Heart right ventricle (tissue), 16 donors: ENCODE results near the gene PSME4. TPM values are rescaled to one million over a fixed set of nuclear protein-coding genes. Genes with fewer than 3 reads are reported as not detected.

Experiments
- ATAC-seq, 8 donors: fragments of 200-7000 bp; cut with Tn5 transposase; one replicate each; pipeline ENCODE4 v1.9.1; 2020; ENCODE audit warnings: mild to moderate bottlenecking in 8 of 8, moderate library complexity in 8 of 8, moderate number of reproducible peaks in 1 of 8
- DNase-seq, 2 donors: peaks; one replicate each; pipeline ENCODE4 v3.0.0-alpha.2; 2020
- H3K27ac ChIP-seq, 10 donors: fragments of 200-600 bp; sonication (generic) in 2 of 10; one replicate each; pipeline versions ENCODE4 v1.5.0 to v1.8.0; 2020 to 2022; ENCODE audit warnings: mild to moderate bottlenecking in 3 of 10
- H3K27me3 ChIP-seq, 7 donors: fragments of 200-600 bp; one replicate each; pipeline ENCODE4 v1.8.0; 2021 to 2022; ENCODE audit warnings: mild to moderate bottlenecking in 2 of 7
- H3K36me3 ChIP-seq, 9 donors: fragments of 200-600 bp; sonication (generic) in 1 of 9; one replicate each; pipeline versions ENCODE4 v1.5.0 to v1.8.0; 2020 to 2022; ENCODE audit warnings: mild to moderate bottlenecking in 2 of 9
- H3K4me1 ChIP-seq, 9 donors: fragments of 200-600 bp; sonication (generic) in 1 of 9; one replicate each; pipeline versions ENCODE4 v1.5.0 to v1.8.0; 2020 to 2022; ENCODE audit warnings: mild to moderate bottlenecking in 4 of 9
- H3K4me3 ChIP-seq, 10 donors: fragments of 200-600 bp; sonication (generic) in 2 of 10; one replicate each; pipeline versions ENCODE4 v1.5.0 to v1.8.0; 2020 to 2022; ENCODE audit warnings: mild to moderate bottlenecking in 7 of 10, moderate library complexity in 2 of 10
- H3K9me3 ChIP-seq, 11 donors: fragments of 200-600 bp in 10 of 11; sonication (generic) in 2 of 11; one replicate each; pipeline versions ENCODE4 v1.5.0 to v1.8.0; 2013 to 2022; ENCODE audit warnings: mild to moderate bottlenecking in 2 of 11, control low read depth in 1 of 11, moderate library complexity in 1 of 11
- WGBS, 2 donors: extraction: QIAGEN DNeasy Blood & Tissue Kit; methylation state at CpG; one replicate each; pipeline ENCODE4 v1.1.7; 2013; ENCODE audit warnings: inconsistent platforms in 1 of 2; 5-methylcytosine and 5-hydroxymethylcytosine counted together
- intact Hi-C, 10 donors: fragments of 100-400 bp; cut with DNase I; formaldehyde crosslinking; loops; one replicate each; pipeline versions ENCODE4 v1.11.1 to v1.14.2; 2022
- polyA plus RNA-seq, 2 donors: library from polyadenylated mRNA; stranded (reverse); fragments of 200-250 nt; gene quantifications; one replicate each; pipeline ENCODE4 v1.2.3, GENCODE V29; 2013
- total RNA-seq, 10 donors: library from RNA; stranded (reverse); fragmentation: NEBNext Ultra II Directional in 3 of 10; extraction: Animal tissue kit (Norgen Biotek cat#: 25700) in 3 of 10; gene quantifications; one replicate each; pipeline versions ENCODE4 v1.2.1 to v1.2.4, GENCODE V29; 2021 to 2023
- TF ChIP-seq, protein P1 (sequence below), 9 donors: fragments of 200-600 bp; sonication (generic) in 2 of 9; IDR thresholded peaks; one replicate each; pipeline versions ENCODE4 v1.5.0 to v1.8.0; 2021 to 2022; ENCODE audit warnings: antibody characterized with exemption in 9 of 9, mild to moderate bottlenecking in 5 of 9, moderate library complexity in 1 of 9
- donor health status: Arrhythmogenic right ventricular cardiomyopathy.
- donor health status: ischemic (EF 13 %, LVEDD 7.1; RV severe dilation, severe dysfunction).
- donor health status: healthy with polysubstance abuse.
- donor health status: DM: no; HTN: yes; CAD: no.
- donor health status: DM: no; HTN: no; CAD: no.
- donor health status: ischemic (EF 25% LVEDD 6.9; RV normal size, moderate dysfunction).
- donor health status: ischemic (EF 25% LVEDD 5.7; RV mildly dilated, moderate dysfunction).
- donor health status: healthy.
- donor health status: DM: yes; HTN: yes; CAD: no.
- donor health status: Ischemic cardiomyopathy.
- donor health status: ischemic (EF 35%, LVEDD 5.7; RV mildly dilated, moderate dysfunction).
- donor health status: nonischemic (EF 11% LVEDD 7.7; RV severe dilation, severe dysfunction).
- donor health status: DM: yes; HTN: yes; CAD: no.
- donor health status: PGD.
- donor health status: ischemic (EF 29% LVEDD 5.4; RV normal size, mild dysfunction).
- donor health status: nonischemic (EF 23%, LVEDD 6.1; RV moderate dilation, normal function).

The PSME4 gene
- total and polyA plus RNA-seq, 12 donors: 36.1 to 77.8 (median 65.6) TPM

DNA sequence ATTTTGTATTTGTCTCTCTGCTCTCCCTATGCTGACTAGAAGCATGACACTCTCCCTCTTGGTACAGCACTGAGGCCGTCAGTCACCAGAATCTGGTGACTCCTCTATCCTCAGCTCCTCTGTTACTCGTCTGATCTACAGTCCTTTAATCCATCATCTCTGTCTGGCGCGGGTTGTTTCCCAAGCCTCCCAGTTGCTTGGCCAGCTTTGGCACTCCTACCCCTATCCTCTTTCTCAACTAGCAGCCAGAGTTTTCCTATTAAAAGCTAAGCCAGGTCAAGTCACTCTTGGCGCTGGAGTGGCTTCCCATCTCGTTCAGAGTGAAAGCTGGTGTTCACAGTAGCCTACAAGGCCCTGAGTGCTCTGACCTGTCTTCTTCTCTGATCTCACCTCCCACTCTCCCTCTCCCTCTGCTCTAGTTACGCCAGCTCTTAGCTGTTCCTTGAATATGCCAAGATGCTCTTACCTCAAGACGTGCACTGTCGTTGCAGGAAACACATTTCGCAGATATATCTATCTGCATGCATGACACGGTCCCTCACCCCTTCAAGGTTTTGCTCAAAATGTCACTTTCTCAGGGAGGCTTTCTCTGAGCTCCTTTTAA lies 41.8 kb upstream of the PSME4 start:
- DNase-seq: no peak
- TF ChIP-seq, protein P1, sequence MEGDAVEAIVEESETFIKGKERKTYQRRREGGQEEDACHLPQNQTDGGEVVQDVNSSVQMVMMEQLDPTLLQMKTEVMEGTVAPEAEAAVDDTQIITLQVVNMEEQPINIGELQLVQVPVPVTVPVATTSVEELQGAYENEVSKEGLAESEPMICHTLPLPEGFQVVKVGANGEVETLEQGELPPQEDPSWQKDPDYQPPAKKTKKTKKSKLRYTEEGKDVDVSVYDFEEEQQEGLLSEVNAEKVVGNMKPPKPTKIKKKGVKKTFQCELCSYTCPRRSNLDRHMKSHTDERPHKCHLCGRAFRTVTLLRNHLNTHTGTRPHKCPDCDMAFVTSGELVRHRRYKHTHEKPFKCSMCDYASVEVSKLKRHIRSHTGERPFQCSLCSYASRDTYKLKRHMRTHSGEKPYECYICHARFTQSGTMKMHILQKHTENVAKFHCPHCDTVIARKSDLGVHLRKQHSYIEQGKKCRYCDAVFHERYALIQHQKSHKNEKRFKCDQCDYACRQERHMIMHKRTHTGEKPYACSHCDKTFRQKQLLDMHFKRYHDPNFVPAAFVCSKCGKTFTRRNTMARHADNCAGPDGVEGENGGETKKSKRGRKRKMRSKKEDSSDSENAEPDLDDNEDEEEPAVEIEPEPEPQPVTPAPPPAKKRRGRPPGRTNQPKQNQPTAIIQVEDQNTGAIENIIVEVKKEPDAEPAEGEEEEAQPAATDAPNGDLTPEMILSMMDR (IDR thresholded peaks at IDR 0.05): no peak
- no peak overlapping the region for H3K27ac ChIP-seq
- H3K27me3 ChIP-seq: no peaks in the 10 kb centered on the region
- H3K36me3 ChIP-seq: peaks cover 0 to under 1% (median 0%) of the 10 kb centered on the region in 9 donors
- H3K4me1 ChIP-seq: peaks cover 0 to 9% (median 7%) of the 10 kb centered on the region in 9 donors
- intact Hi-C loops: no loop called here
- WGBS, 2 donors: 91 to 92% methylated on average over 11 of the region's 11 CpGs
- H3K4me3 ChIP-seq: no peak overlapping the region
- peak in 2 of 8 donors; percentile 10 to 29 for ATAC-seq
- no peaks in the 10 kb centered on the region for H3K9me3 ChIP-seq

DNA sequence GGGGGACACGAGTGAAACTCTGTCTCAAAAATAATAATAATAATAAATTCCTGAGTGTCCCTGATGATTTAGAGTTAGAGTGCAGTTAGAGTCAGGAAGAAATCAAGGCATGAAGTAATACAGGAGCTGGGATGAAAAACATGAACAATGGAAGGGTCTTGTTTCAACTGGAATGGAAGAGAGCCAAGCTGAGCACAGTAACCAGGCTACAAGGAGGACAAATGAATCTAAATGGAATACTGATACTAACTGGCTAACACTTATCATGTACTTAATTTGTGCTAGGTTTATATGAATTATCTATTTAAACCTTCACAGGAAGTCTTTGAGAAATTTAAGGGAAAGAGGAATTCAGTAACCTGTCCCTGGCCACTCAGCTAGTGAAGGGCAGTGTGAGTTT lies 38.8 kb upstream of the PSME4 start:
- WGBS, 2 donors: 63 to 84% methylated on average over 1 of the region's 1 CpG
- no peak for ATAC-seq
- H3K27me3 ChIP-seq: no peaks in the 10 kb centered on the region

DNA sequence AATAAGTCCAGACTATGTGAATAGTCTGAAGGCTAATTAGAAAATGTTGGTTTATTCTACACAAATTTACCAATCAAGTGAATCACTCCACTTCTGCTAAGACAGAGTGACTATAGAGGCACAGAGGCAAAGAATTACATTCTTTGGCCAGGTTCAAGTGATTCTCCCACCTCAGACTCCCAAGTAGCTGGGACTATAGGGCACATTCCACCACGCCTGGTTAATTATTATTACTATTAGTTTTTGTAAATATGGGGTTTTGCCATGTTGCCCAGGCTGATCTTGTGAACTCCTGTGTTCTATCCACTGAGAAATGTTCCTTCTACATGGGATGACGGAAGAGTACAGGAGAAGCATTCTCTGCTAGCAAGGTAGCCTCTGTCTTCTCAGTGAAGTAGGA lies 37.6 kb upstream of the PSME4 start:
- ATAC-seq: no peak
- no peaks in the 10 kb centered on the region for H3K27me3 ChIP-seq
- no peaks in the 10 kb centered on the region for H3K9me3 ChIP-seq
- DNase-seq: no peak
- H3K27ac ChIP-seq: no peak overlapping the region
- peaks cover 0 to 3% (median 0%) of the 10 kb centered on the region in 9 donors for H3K4me1 ChIP-seq
- 97 to 100% methylated on average over 2 of the region's 2 CpGs for WGBS, 2 donors
- TF ChIP-seq, protein P1 (IDR thresholded peaks at IDR 0.05): no peak
- H3K4me3 ChIP-seq: no peak overlapping the region
- H3K36me3 ChIP-seq: no peaks in the 10 kb centered on the region
- intact Hi-C loops: no loop called here

More for the DNA sequence above, 38.8 kb upstream of the PSME4 start:
- Histone ChIP-seq H3K36me3 (no peaks in the 10 kb centered on the region), H3K4me3 (no peak overlapping the region), H3K27ac (no peak overlapping the region), H3K4me1 (peaks cover 0 to 3% (median 0%) of the 10 kb centered on the region in 9 donors), H3K9me3 (no peaks in the 10 kb centered on the region)
- no peak for DNase-seq
- intact Hi-C loops: no loop called here
- TF ChIP-seq, protein P1 (IDR thresholded peaks at IDR 0.05): no peak

DNA sequence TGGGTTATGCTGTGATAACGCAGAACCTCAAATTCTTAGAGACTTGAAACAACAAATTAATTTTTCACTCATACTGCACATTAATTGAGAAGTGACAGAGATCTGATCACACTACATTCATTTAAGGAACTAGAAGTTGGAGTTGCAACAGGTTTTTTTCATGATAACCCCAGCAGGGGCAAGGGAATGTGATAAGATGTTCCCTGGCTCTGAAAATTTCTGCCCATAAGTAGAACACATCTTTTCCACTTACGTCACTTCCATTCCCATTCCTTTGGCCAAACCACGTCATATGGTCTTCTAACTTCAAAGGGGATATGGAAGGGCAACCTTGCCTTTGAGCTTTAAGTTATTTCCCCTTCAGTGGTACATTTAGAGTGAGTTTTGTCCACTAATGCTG lies 29.7 kb upstream of the PSME4 start:
- H3K4me1 ChIP-seq: peaks cover 0 to 18% (median 7%) of the 10 kb centered on the region in 9 donors
- ATAC-seq (peak in 7 of 8 donors; percentile 50 to 89 (median 77)), DNase-seq (no peak)
- no peak overlapping the region for H3K4me3 ChIP-seq
- no peaks in the 10 kb centered on the region for H3K36me3 ChIP-seq
- H3K27ac ChIP-seq: peak overlapping the region in 8 of 10 donors; percentile 26 to 84 (median 69)
- TF ChIP-seq, protein P1 (IDR thresholded peaks at IDR 0.05): no peak
- H3K27me3 ChIP-seq: no peaks in the 10 kb centered on the region
- WGBS, 2 donors: 53 to 68% methylated on average over 3 of the region's 3 CpGs
- no peaks in the 10 kb centered on the region for H3K9me3 ChIP-seq
- intact Hi-C loops: no loop called here
